HG02870 (cell line): ENCODE measurements around the gene CADM2.

ENCODE experiments used
- ATAC-seq: cut with Tn5 transposase; IDR thresholded peaks from one replicate; pipeline ENCODE4 v1.9.1; 2021; ENCODE audit warnings: mild to moderate bottlenecking, moderate library complexity; ENCODE audit not compliant: unreplicated experiment

Gene CADM2

DNA sequence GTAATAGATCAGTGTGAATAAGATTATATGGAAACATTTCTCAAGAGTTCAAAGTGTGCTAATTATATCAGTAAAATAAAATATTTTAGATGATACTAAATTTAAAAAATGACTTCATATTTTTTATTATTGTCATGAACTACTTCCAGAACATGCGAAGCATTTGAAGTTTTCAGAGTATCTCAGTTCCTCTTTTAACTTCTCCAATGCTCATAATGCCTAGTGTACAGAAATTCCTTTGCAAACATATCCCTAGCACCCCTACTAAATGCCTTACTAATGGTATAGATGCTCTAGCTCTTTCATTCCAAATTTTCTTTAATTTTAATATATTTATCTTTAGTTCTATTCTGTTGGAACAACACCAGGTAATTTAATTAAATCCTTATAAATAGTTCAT, 580.4 kb downstream of the CADM2 start:
- ATAC-seq: no peak

DNA sequence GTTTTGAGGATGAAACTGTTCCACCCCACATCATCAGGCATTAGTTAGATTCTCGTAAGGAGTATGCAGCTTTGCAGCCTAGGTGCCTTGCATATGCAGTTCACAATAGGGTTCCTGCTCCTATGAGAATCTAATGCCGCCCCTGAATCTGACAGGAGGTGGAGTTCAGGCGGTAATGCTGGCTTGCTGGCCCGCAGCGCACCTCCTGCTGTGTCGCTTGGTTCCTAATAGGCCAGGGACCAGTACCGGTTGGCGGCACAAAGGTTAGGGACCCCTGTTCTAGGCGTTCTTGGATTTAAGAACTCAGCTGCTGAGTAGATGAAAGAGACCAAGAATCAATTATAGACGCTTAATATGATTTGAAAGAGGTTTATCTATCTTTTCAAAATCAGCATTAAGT, 595.4 kb downstream of the CADM2 start:
- no peak for ATAC-seq

- ATAC-seq: no peak
Observed at GRCh38 chr3:85560088-85560785, 601.4 kb downstream of the CADM2 start.

DNA sequence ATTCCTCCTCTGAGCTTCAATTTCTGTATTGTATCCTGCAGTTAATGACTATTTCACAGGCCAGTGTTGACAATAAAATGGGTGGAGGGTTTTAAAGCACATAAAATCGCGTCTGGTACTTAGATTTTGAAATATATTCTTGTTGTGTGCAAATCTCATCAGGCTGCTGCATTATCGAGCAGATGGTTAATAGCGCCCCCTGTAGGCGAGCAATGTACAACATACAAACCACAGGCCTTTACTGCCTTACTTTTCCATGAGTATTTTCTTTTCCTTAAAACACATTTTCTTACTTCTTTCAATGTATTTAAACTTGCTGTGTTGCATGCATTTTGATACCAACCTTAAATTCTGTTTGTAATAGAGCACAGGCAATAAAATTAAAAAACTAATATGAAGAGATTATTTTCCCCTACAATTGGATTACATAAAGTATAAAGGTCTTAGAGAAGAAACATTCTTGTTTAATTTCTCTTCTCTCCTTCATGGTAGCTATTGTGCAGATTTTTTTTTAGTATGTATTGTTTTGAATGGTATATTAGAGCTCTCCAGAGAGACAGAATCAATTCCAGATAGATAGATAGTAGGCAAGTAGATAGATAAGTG, 608.4 kb downstream of the CADM2 start:
- ATAC-seq: no peak

GRCh38 chr3:85570819-85571218, 612.0 kb downstream of the CADM2 start:
- no peak for ATAC-seq

DNA sequence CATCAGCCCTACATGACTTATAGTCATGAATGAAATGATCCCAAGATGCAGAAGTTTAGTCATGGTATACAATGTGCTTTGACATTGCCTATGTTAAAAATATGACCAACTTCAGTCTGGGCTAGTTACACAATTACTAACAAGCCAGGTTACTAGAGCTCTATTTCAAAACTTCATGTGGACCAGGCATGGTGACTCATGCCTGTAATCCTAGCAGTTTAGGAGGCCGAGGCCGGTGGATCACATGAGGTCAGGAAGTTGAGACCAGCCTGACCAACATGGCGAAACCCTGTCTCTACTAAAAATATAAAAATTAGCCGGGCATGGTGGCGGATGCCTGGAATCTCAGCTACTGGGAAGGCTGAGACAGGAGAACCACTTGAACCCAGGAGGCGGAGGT, 613.0 kb downstream of the CADM2 start:
- no peak for ATAC-seq

GRCh38 chr3:85572426-85572825, 613.6 kb downstream of the CADM2 start:
- no peak for ATAC-seq

- no peak for ATAC-seq
Observed at GRCh38 chr3:85572978-85573377, 614.2 kb downstream of the CADM2 start.

DNA sequence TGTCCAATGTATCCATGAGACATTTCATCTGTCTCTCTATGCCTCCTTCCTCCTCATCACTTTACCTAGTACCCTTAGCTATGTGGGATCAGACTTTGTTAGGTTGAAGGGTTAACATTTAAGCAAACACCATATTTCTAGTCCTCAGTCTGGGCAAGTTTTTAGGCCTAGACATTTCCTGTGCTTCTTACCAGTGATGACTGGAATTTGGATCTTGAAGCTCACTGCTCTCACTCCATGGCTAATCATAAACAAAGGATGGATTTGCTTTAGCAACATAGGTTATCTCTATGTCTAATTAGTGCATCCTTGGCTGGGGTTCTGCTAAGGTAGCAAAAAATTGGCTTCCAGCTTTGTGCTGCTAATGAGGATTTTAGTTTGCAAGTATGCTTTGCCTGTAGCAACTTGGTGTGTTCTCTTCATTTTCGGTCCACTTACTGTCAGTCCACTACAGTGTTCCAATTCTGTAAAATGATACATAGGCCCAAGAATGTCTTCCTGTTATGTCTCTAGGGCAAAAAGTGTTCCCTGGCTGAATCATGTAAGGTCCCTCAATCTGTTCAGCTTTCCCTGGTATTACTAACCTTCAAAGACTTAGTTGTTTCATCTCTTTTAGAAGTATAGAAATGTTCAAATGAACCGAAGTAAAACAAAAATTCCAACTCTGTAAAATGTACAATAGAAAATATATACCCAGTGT, 615.4 kb downstream of the CADM2 start:
- no peak for ATAC-seq

DNA sequence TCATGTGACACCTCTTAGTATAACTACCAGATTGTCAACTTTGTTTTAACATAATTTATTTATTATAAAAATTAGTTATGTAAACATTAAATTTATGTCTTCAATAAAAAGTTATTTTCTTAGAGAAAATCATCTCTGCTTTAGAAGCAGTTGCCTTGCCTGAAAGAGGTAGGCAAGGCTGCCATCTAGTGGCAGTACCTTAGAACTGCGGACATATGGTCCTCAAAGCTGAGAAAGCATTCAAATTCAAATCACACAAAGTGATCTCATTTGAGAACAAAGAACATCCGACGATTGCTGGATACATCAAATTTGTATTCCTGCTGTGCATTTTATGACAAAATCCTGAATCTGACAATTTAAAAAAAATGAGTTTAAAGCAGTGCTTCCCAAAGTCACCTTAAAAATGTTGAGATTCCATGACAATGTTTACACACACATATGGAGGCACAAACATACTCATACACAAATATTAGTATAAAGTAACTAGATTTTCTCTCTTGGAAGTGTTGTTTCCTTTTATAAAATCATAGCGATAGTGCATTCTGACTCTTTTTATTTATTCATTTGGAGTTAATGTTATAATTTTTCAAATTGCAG, 617.4 kb downstream of the CADM2 start:
- peak; percentile 81 for ATAC-seq

GRCh38 chr3:85576697-85577200, 618.0 kb downstream of the CADM2 start:
- no peak for ATAC-seq

GRCh38 chr3:85584779-85585356, 626.1 kb downstream of the CADM2 start:
- ATAC-seq: no peak

DNA sequence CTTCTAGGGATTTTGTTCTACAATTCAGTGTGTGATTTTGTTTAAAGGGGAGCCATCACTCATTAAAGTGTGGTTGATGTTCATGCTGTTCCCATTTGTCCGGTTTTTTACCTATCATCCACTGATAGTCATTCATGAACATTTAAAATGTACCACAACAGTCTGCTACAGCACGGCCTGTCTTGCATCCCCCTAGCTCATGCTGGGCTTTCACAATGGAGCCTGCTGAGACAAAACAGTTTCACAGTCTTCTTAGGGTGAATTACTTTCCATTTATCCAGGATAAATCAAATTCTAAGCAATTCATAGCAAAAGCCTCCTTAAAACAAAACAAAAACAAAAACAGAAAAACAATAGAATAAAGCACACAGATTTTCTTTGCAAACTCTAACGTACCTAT, 627.2 kb downstream of the CADM2 start:
- no peak for ATAC-seq

- no peak for ATAC-seq
Observed at GRCh38 chr3:85589145-85589544, 630.4 kb downstream of the CADM2 start.

DNA sequence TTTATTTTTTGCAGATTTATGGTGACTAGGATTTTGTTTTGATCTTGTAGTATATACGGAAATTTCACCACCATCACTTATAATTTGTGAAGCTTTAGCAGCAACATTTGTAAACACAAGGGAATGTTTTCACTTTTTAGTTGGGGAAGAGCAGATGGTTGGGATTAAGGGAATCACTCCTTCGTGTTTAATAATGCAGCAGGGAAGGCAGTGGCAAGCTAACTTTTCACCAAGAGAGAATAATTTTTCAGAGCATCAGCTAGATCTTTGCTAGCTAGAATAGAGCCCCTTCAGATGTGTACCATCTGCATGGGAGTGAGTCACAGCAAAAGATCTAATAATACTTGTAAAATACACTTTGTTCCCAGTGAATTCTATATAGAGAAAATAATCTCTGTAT, 632.7 kb downstream of the CADM2 start:
- no peak for ATAC-seq

GRCh38 chr3:85592256-85592655, 633.5 kb downstream of the CADM2 start:
- ATAC-seq: no peak

DNA sequence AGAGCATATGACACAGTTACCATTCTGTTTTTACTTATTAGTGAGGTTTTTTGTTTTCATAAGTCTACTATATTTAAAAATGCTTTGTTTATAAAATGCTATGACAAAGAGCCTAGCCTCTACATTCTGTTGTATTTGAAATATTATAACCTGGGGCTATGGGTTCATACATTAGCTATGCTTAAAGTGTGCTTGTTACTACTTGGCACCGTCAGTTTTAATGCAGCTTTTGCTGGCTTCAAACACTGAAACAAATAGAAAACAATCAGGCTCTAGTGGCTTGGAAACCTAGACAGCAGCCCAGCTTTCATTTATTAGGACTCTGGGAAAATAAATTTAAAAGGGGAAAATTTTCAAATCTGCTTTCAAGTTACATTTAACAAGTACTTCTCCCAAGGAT, 635.9 kb downstream of the CADM2 start:
- no peak for ATAC-seq

GRCh38 chr3:85603378-85603777, 644.6 kb downstream of the CADM2 start:
- ATAC-seq: no peak

DNA sequence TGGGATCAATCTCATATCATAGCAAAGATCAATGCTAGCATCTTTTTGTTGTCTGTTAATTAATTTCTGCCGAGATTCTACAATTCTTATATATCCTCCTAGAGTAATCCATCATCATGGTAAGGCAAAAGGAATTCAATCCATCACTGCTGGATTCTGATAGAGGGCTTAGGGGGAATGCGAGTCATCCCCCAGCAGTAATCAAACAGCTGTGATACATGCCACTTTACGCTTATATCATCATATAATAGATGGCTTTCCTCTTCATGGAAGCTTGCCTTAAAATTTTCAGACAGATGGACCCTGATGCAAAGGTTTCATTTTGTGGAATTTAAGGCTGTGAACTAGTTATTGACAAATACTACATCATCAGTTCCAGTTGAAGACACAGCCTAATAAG, 645.9 kb downstream of the CADM2 start:
- no peak for ATAC-seq

DNA sequence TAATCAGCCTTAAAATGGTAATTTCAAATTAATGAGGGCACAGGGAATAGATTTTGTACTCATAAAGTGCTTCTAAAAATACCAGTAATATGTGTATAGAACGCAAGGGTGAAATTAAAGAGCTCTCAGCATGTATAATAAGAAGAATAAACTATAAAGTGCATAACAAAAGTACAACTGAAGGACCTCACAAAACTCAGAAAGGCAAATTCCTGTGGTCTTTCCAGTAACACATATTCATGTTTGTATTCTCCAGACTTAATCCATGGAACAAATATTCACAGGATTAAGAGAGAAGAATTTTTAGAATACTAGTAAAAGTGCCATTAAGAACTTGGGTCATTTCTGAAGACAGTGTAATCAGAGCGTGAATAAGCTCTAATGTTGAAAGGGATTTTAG, 646.3 kb downstream of the CADM2 start:
- ATAC-seq: no peak

GRCh38 chr3:85626662-85627061, 667.9 kb downstream of the CADM2 start:
- no peak for ATAC-seq
